Skeletal muscle satellite cell (primary cell): ENCODE measurements around the gene GGCX.
A peak's percentile ranks its signal among the peaks of the same experiment; 100 is the strongest.

Source experiments
- H3K27me3 ChIP-seq: 2 replicates; pipeline ENCODE4 v1.7.0; 2013; ENCODE audit warnings: low read length; ENCODE audit not compliant: control insufficient read depth, insufficient read depth
- H3K36me3 ChIP-seq: 2 replicates; pipeline ENCODE4 v1.7.0; 2013; ENCODE audit warnings: mild to moderate bottlenecking, control low read depth, low read length; ENCODE audit not compliant: insufficient read depth
- H3K4me1 ChIP-seq: 2 replicates; pipeline ENCODE4 v1.7.0; 2013; ENCODE audit warnings: low read length; ENCODE audit not compliant: control insufficient read depth, insufficient read depth
- H3K4me2 ChIP-seq: 2 replicates; pipeline ENCODE4 v1.7.0; 2013; ENCODE audit warnings: mild to moderate bottlenecking, low read length
- H3K4me3 ChIP-seq: 2 replicates; pipeline ENCODE4 v1.7.0; 2013; ENCODE audit warnings: low read length
- H3K9ac ChIP-seq: 2 replicates; pipeline ENCODE4 v1.7.0; 2013; ENCODE audit warnings: mild to moderate bottlenecking, low read depth, low read length, moderate library complexity
- H3K9me3 ChIP-seq: replicated peaks from 2 replicates; pipeline ENCODE4 v1.7.0; 2013; ENCODE audit warnings: mild to moderate bottlenecking, control low read depth, low read length

GGCX gene

GRCh38 chr2:85590950-85591349 lies 29.7 kb upstream of the GGCX start:
- Histone ChIP-seq H3K9ac (peak overlapping the region; percentile 85), H3K4me1 (peaks cover 59% of the 10 kb centered on the region), H3K36me3 (no peaks in the 10 kb centered on the region), H3K4me3 (peak overlapping the region; percentile 37), H3K27me3 (no peaks in the 10 kb centered on the region), H3K4me2 (peak overlapping the region; percentile 60), H3K9me3 (no peaks in the 10 kb centered on the region)

- H3K36me3 ChIP-seq, result no peaks in the 10 kb centered on the region
- H3K9ac ChIP-seq, result peak overlapping the region; percentile 85
- H3K9me3 ChIP-seq, result no peaks in the 10 kb centered on the region
- peak overlapping the region; percentile 60 for H3K4me2 ChIP-seq
- peak overlapping the region; percentile 37 for H3K4me3 ChIP-seq
- no peaks in the 10 kb centered on the region for H3K27me3 ChIP-seq
- peaks cover 66% of the 10 kb centered on the region for H3K4me1 ChIP-seq
Observed at GRCh38 chr2:85589982-85590791, 28.9 kb upstream of the GGCX start.

- H3K4me1 ChIP-seq, result peaks cover 66% of the 10 kb centered on the region
Observed at GRCh38 chr2:85589181-85589580, 27.9 kb upstream of the GGCX start.

GRCh38 chr2:85588645-85589044 lies 27.4 kb upstream of the GGCX start:
- H3K4me2 ChIP-seq, result no peak overlapping the region
- peaks cover 70% of the 10 kb centered on the region for H3K4me1 ChIP-seq
- H3K4me3 ChIP-seq, result no peak overlapping the region
- peak overlapping the region; percentile 40 for H3K9ac ChIP-seq
- H3K36me3 ChIP-seq, result no peaks in the 10 kb centered on the region
- no peaks in the 10 kb centered on the region for H3K27me3 ChIP-seq
- H3K9me3 ChIP-seq, result no peaks in the 10 kb centered on the region

More at GRCh38 chr2:85589181-85589580, 27.9 kb upstream of the GGCX start:
- Histone ChIP-seq H3K27me3 (no peaks in the 10 kb centered on the region), H3K36me3 (no peaks in the 10 kb centered on the region), H3K9me3 (no peaks in the 10 kb centered on the region), H3K4me3 (no peak overlapping the region), H3K9ac (peak overlapping the region; percentile 38), H3K4me2 (no peak overlapping the region)

- H3K9me3 ChIP-seq, result no peaks in the 10 kb centered on the region
- no peak overlapping the region for H3K4me2 ChIP-seq
- peaks cover 72% of the 10 kb centered on the region for H3K4me1 ChIP-seq
- peak overlapping the region; percentile 40 for H3K9ac ChIP-seq
- H3K36me3 ChIP-seq, result no peaks in the 10 kb centered on the region
- no peak overlapping the region for H3K4me3 ChIP-seq
- H3K27me3 ChIP-seq, result no peaks in the 10 kb centered on the region
Observed at GRCh38 chr2:85588236-85588635, 26.9 kb upstream of the GGCX start.

GRCh38 chr2:85585781-85586105 lies 24.4 kb upstream of the GGCX start:
- H3K36me3 ChIP-seq, result no peaks in the 10 kb centered on the region
- H3K4me1 ChIP-seq, result peaks cover 58% of the 10 kb centered on the region
- H3K4me2 ChIP-seq, result peak overlapping the region; percentile 80
- peak overlapping the region; percentile 73 for H3K4me3 ChIP-seq
- H3K27me3 ChIP-seq, result no peaks in the 10 kb centered on the region
- peak overlapping the region; percentile 88 for H3K9ac ChIP-seq
- H3K9me3 ChIP-seq, result no peaks in the 10 kb centered on the region

- H3K4me2 ChIP-seq, result peak overlapping the region; percentile 80
- peaks cover 53% of the 10 kb centered on the region for H3K4me1 ChIP-seq
- peak overlapping the region; percentile 88 for H3K9ac ChIP-seq
- H3K27me3 ChIP-seq, result no peaks in the 10 kb centered on the region
- peak overlapping the region; percentile 73 for H3K4me3 ChIP-seq
- H3K36me3 ChIP-seq, result no peaks in the 10 kb centered on the region
- no peaks in the 10 kb centered on the region for H3K9me3 ChIP-seq
Observed at GRCh38 chr2:85584857-85585780, 23.8 kb upstream of the GGCX start.

GRCh38 chr2:85584354-85584856 lies 23.1 kb upstream of the GGCX start, which contains the start of gene VAMP5:
TSS of gene VAMP5 (plus strand) at chr2:85584431. CDS start at chr2:85584491, 60 bp downstream.
- Histone ChIP-seq H3K4me2 (peak within 1 kb of the TSS; percentile 80), H3K36me3 (no peaks in the 10 kb centered on the region), H3K9ac (peak within 1 kb of the TSS; percentile 88), H3K9me3 (no peaks in the 10 kb centered on the region), H3K4me3 (peak within 1 kb of the TSS; percentile 73), H3K27me3 (no peaks in the 10 kb centered on the region), H3K4me1 (peaks cover 54% of the 10 kb centered on the region)

GRCh38 chr2:85583667-85584353 lies 22.5 kb upstream of the GGCX start:
- Histone ChIP-seq H3K4me3 (peak overlapping the region; percentile 73), H3K36me3 (no peaks in the 10 kb centered on the region), H3K4me1 (peaks cover 54% of the 10 kb centered on the region), H3K27me3 (no peaks in the 10 kb centered on the region), H3K9ac (peak overlapping the region; percentile 88), H3K4me2 (peak overlapping the region; percentile 80), H3K9me3 (no peaks in the 10 kb centered on the region)

- Histone ChIP-seq H3K27me3 (no peaks in the 10 kb centered on the region), H3K9me3 (no peaks in the 10 kb centered on the region), H3K36me3 (no peaks in the 10 kb centered on the region), H3K9ac (no peak overlapping the region), H3K4me1 (peaks cover 54% of the 10 kb centered on the region), H3K4me2 (no peak overlapping the region), H3K4me3 (no peak overlapping the region)
Observed at GRCh38 chr2:85582492-85582891, 21.2 kb upstream of the GGCX start.

GRCh38 chr2:85580206-85580605 lies 18.9 kb upstream of the GGCX start:
- H3K9ac ChIP-seq, result no peak overlapping the region
- no peaks in the 10 kb centered on the region for H3K9me3 ChIP-seq
- H3K36me3 ChIP-seq, result no peaks in the 10 kb centered on the region
- no peaks in the 10 kb centered on the region for H3K27me3 ChIP-seq
- no peak overlapping the region for H3K4me3 ChIP-seq
- H3K4me2 ChIP-seq, result no peak overlapping the region
- H3K4me1 ChIP-seq, result peaks cover 48% of the 10 kb centered on the region
